K562 (cell line): ENCODE results near the gene TBX10. TPM values are rescaled to one million over a fixed set of nuclear protein-coding genes. Genes with fewer than 3 reads are reported as not detected.
"Not testable (repeated sequence)": the region's sequence is repeated elsewhere in the genome, so short reads cannot be mapped to it uniquely, and the experiment has no call there.

Source experiments
- ATAC-seq: fragments of 200-7000 bp; cut with Tn5 transposase; 3 replicates; pipeline ENCODE4 v1.9.1; 2020; ENCODE audit warnings: moderate library complexity
- BruUV-seq: library from RNA; stranded (reverse); fragments of 400-500 nt; replicated peaks from 2 replicates; lab custom pipeline; 2021; lab: Mats Ljungman, UMichigan
- CTCF ChIA-PET: fragments of 300-600 bp; formaldehyde crosslinking; extraction: SDS; loops from one replicate; lab custom pipeline; 2021; ENCODE audit warnings: low intra/inter-chr PET ratio; lab: Yijun Ruan, JAX
- POLR2A ChIA-PET: fragments of 300-600, 350-650 bp; sonication (Branson Sonifier 250); formaldehyde crosslinking; extraction: SDS; loops from one replicate; lab custom pipeline; 2021; ENCODE audit warnings: antibody characterized with exemption, inconsistent platforms; lab: Yijun Ruan, JAX
- DNase-seq, 4 experiments: peaks; one replicate each; pipeline versions ENCODE4 v3.0.0 to v3.0.0-alpha.2; 2011 to 2018; ENCODE audit warnings: low spot score in 3 of 4, mixed read lengths in 3 of 4; ENCODE audit errors: extremely low read depth in 1 of 4
- FAIRE-seq: peaks from 2 replicates; lab custom pipeline; 2011; peaks lifted over from hg19 to GRCh38; lab: Jason Lieb, UNC
- H2AFZ ChIP-seq: 2 replicates; pipeline ENCODE4 v1.6.0; 2011; ENCODE audit warnings: low read depth, low read length, control low read depth, inconsistent platforms
- H3K27ac ChIP-seq: fragments of 200-600 bp; 3 replicates; pipeline ENCODE4 v1.8.0; 2011; ENCODE audit warnings: low read depth, mild to moderate bottlenecking, control low read depth, inconsistent platforms, low read length, moderate library complexity, mixed read lengths; ENCODE audit errors: extremely low read depth
- H3K27me3 ChIP-seq, 2 experiments: fragments of 300-600 bp in 1 of 2; 2 replicates in 1 of 2; 3 replicates in 1 of 2; pipeline versions ENCODE4 v1.6.0 to v1.8.0; 2011; ENCODE audit warnings: inconsistent platforms in 2 of 2, low read length in 2 of 2, mild to moderate bottlenecking in 1 of 2, mixed read lengths in 1 of 2, moderate library complexity in 1 of 2; ENCODE audit not compliant: control insufficient read depth in 2 of 2, insufficient read depth in 2 of 2
- H3K36me3 ChIP-seq: fragments of 300-600 bp; 3 replicates; pipeline ENCODE4 v1.8.0; 2011; ENCODE audit warnings: mild to moderate bottlenecking, low read length, inconsistent platforms; ENCODE audit not compliant: control insufficient read depth, insufficient read depth
- H3K4me1 ChIP-seq, 2 experiments: fragments of 200-600 bp in 1 of 2; replicated peaks in 1 of 2; 2 replicates in 1 of 2; 3 replicates in 1 of 2; pipeline versions ENCODE4 v1.5.1 to v1.8.0; 2011; ENCODE audit warnings: inconsistent platforms in 2 of 2, low read length in 2 of 2, mild to moderate bottlenecking in 1 of 2, mixed read lengths in 1 of 2, moderate library complexity in 1 of 2; ENCODE audit not compliant: control insufficient read depth in 2 of 2, insufficient read depth in 2 of 2
- H3K4me2 ChIP-seq: 2 replicates; pipeline ENCODE4 v1.6.1; 2011; ENCODE audit warnings: low read length, control low read depth, inconsistent platforms, mixed read lengths; ENCODE audit not compliant: insufficient read depth
- H3K4me3 ChIP-seq: fragments of 200-600 bp; sonication (generic), shearing (Covaris generic); 2 replicates; pipeline ENCODE4 v1.5.1; 2016; ENCODE audit warnings: control low read depth, inconsistent platforms
- H3K79me2 ChIP-seq: fragments of 200-600 bp; 3 replicates; pipeline ENCODE4 v1.8.0; 2011; ENCODE audit warnings: low read length, inconsistent platforms; ENCODE audit not compliant: control insufficient read depth, insufficient read depth
- H3K9ac ChIP-seq, 2 experiments: 2 replicates each; pipeline versions ENCODE4 v1.6.0 to v1.6.1; 2011; ENCODE audit warnings: low read depth in 2 of 2, low read length in 2 of 2, control low read depth in 1 of 2, inconsistent platforms in 1 of 2, mild to moderate bottlenecking in 1 of 2, mixed read lengths in 1 of 2; ENCODE audit not compliant: insufficient read depth in 1 of 2
- H3K9me1 ChIP-seq: one replicate; pipeline ENCODE4 v1.6.0; 2011; ENCODE audit warnings: inconsistent platforms, mild to moderate bottlenecking, low read length, moderate library complexity; ENCODE audit not compliant: control insufficient read depth, insufficient read depth
- H3K9me3 ChIP-seq: replicated peaks from 2 replicates; pipeline ENCODE4 v1.5.1; 2011; ENCODE audit warnings: low read depth, low read length, inconsistent platforms; ENCODE audit not compliant: control insufficient read depth, insufficient read depth
- H4K20me1 ChIP-seq: replicated peaks from 2 replicates; pipeline ENCODE4 v1.6.1; 2011; ENCODE audit warnings: low read length, inconsistent platforms, mixed read lengths; ENCODE audit not compliant: control insufficient read depth, insufficient read depth
- ARID4B ChIP-seq: sonication (generic); formaldehyde crosslinking; IDR thresholded peaks from 2 replicates; pipeline ENCODE4 v1.8.0; 2022; ENCODE audit warnings: mild to moderate bottlenecking, missing genetic modification reagents
- ASH1L ChIP-seq: fragments of 450-650 bp; IDR thresholded peaks from 2 replicates; pipeline ENCODE4 v1.6.1; 2018; ENCODE audit warnings: borderline replicate concordance, mild to moderate bottlenecking, low read depth; ENCODE audit not compliant: partially characterized antibody
- CC2D1A ChIP-seq: fragments of 450-650 bp; IDR thresholded peaks from 2 replicates; pipeline ENCODE4 v1.6.1; 2017; ENCODE audit warnings: mild to moderate bottlenecking
- FOXK1 ChIP-seq: sonication (generic); formaldehyde crosslinking; IDR thresholded peaks from 2 replicates; pipeline ENCODE4 v1.8.0; 2022; ENCODE audit warnings: missing genetic modification reagents, mild to moderate bottlenecking, borderline replicate concordance
- FOXP1 ChIP-seq: sonication (generic); formaldehyde crosslinking; IDR thresholded peaks from 2 replicates; pipeline ENCODE4 v1.8.0; 2022; ENCODE audit warnings: mild to moderate bottlenecking, missing genetic modification reagents
- KDM5B ChIP-seq: fragments of 200-600 bp; sonication (generic); IDR thresholded peaks from 2 replicates; pipeline ENCODE4 v1.6.1; 2012; ENCODE audit warnings: low read depth, mild to moderate bottlenecking, moderate library complexity, low read length, control low read depth, inconsistent platforms; ENCODE audit not compliant: insufficient replicate concordance
- NCOR1 ChIP-seq: fragments of 450-650 bp; IDR thresholded peaks from 2 replicates; pipeline ENCODE4 v1.6.1; 2016; ENCODE audit warnings: mild to moderate bottlenecking, moderate library complexity
- NFYB ChIP-seq: IDR thresholded peaks from 2 replicates; pipeline ENCODE4 v1.6.1; 2011; ENCODE audit warnings: mild to moderate bottlenecking, moderate library complexity; ENCODE audit not compliant: insufficient read length; ENCODE audit errors: extremely low read depth
- POLR2A ChIP-seq: fragments of 450-650 bp; conservative IDR thresholded peaks from 2 replicates; pipeline ENCODE4 v1.6.1; 2016
- POLR2H ChIP-seq: IDR thresholded peaks from 2 replicates; pipeline ENCODE4 v1.6.1; 2016; ENCODE audit warnings: missing genetic modification characterization, low read depth, mild to moderate bottlenecking, control low read depth, missing compliant biosample characterization, moderate library complexity
- SAP30 ChIP-seq: fragments of 200-600 bp; sonication (generic); IDR thresholded peaks from 2 replicates; pipeline ENCODE4 v1.6.1; 2012; ENCODE audit warnings: borderline replicate concordance, low read depth, mild to moderate bottlenecking, moderate library complexity, low read length, control low read depth, inconsistent platforms; ENCODE audit not compliant: insufficient read depth, poor library complexity, severe bottlenecking
- SP1 ChIP-seq: sonication (generic); formaldehyde crosslinking; IDR thresholded peaks from 2 replicates; pipeline ENCODE4 v1.8.1; 2022; ENCODE audit warnings: mild to moderate bottlenecking, missing genetic modification reagents
- SUPT5H ChIP-seq: fragments of 450-650 bp; IDR thresholded peaks from 2 replicates; pipeline ENCODE4 v1.6.1; 2016
- ZNF445 ChIP-seq: fragments of 250-450 bp; sonication (Bioruptor Pico); IDR thresholded peaks from 2 replicates; pipeline ENCODE4 v1.4.0; 2020; ENCODE audit warnings: low read depth, mild to moderate bottlenecking, moderate library complexity
- ZNF511 ChIP-seq: sonication (generic); formaldehyde crosslinking; IDR thresholded peaks from 2 replicates; pipeline ENCODE4 v1.8.0; 2022; ENCODE audit warnings: mild to moderate bottlenecking, missing genetic modification reagents
- WGBS: fragments of 100-300 bp; shearing (Covaris generic); methylation state at CpG from one replicate; pipeline ENCODE4 v1.1.6; 2016; ENCODE audit warnings: low coverage, mixed read lengths; ENCODE audit not compliant: insufficient coverage; ENCODE audit errors: missing lambda C conversion rate; 5-methylcytosine and 5-hydroxymethylcytosine counted together
- in situ Hi-C: fragments of 300-500 bp; cut with MboI; formaldehyde crosslinking; loops from 4 replicates; pipeline ENCODE4 v1.15.0; 2018; ENCODE audit warnings: inconsistent platforms, mixed read lengths
- intact Hi-C: fragments of 100-400 bp; cut with micrococcal nuclease; formaldehyde crosslinking; loops from 2 replicates; pipeline ENCODE4 v1.14.2; 2022
- polyA plus RNA-seq, 8 experiments: library from polyadenylated mRNA; depleted of rRNA in 4 of 8; stranded (reverse) in 5 of 8; unstranded in 3 of 8; fragments of >200 nt; fragmentation: Nextera tagmentation in 2 of 8; fragmentation: Illumina TruSeq in 1 of 8; extraction: Ambion mirVana in 2 of 8; extraction: Trizol in 1 of 8; gene quantifications; 2 replicates each; pipeline versions ENCODE4 v1.2.1 to v1.2.3, GENCODE V29; 2011 to 2014; ENCODE audit warnings: inconsistent platforms in 1 of 8, missing spikeins in 1 of 8
- total RNA-seq, 7 experiments: library from RNA; depleted of rRNA in 6 of 7; stranded (reverse); fragments of >200 nt in 6 of 7; fragmentation: Illumina TruSeq in 2 of 7; extraction: Trizol in 2 of 7; gene quantifications; 2 replicates each; pipeline versions ENCODE4 v1.2.1 to v1.2.3, GENCODE V29; 2011 to 2021; ENCODE audit warnings: low replicate concordance in 1 of 7

Gene TBX10
- total and polyA plus RNA-seq, 9 of the 15 experiments (the other 6 are each of a cell fraction or from before 2014, with no cell fraction given), result not detected

- H3K4me1 ChIP-seq, result peaks cover 3 to 21% of the 10 kb centered on the region in 2 experiments; a peak in 3 of 5 replicates
- peak overlapping the region; percentile 40 to 57; a peak in 3 of 4 replicates for H3K9ac ChIP-seq
- TSS peak; percentile 75 for BruUV-seq
- POLR2A ChIA-PET, result interaction anchor here (0.6 to 2.4 kb wide), 7 partner anchors 9 to 243 kb away, joined by 3 to 16 read pairs (median 3); partner anchors contain the start of genes GSTP1 and NUDT8
- H3K27ac ChIP-seq, result peak overlapping the region; percentile 62
- H3K36me3 ChIP-seq, H3K27me3 ChIP-seq, H3K9me1 ChIP-seq, H3K9me3 ChIP-seq, H2AFZ ChIP-seq, H4K20me1 ChIP-seq, in situ Hi-C loops, intact Hi-C loops, CTCF ChIA-PET: not testable (repeated sequence)
- H3K79me2 ChIP-seq, result peaks cover 19% of the 10 kb centered on the region
- H3K4me3 ChIP-seq, result peak overlapping the region; percentile 48
- peak overlapping the region; percentile 79 for H3K4me2 ChIP-seq
- ATAC-seq (peak; percentile 61), DNase-seq (peak in 1 of 4 experiments; percentile 55), FAIRE-seq (peak; percentile 19)
- 55% methylated on average over 30 of the region's 33 CpGs for WGBS
- TF ChIP-seq ZNF511 (CRISPR knock-in tag), result 0 out of 2 replicates have a peak, but pooled peaks have one; percentile 9
- peak; percentile 68; the same call in 1 of the 2 replicates for TF ChIP-seq POLR2H (tag)
- TF ChIP-seq CC2D1A, result 0 out of 2 replicates have a peak, but pooled peaks have one; percentile 22
- peak; percentile 79 for TF ChIP-seq KDM5B
- TF ChIP-seq SP1 (CRISPR knock-in tag), result peak; percentile 81
- peak; percentile 60 for TF ChIP-seq ARID4B (CRISPR knock-in tag)
- peak; percentile 25 for TF ChIP-seq SAP30
- TF ChIP-seq ASH1L, result peak; percentile 60
- TF ChIP-seq POLR2A, result peak; percentile 92
- TF ChIP-seq FOXP1, result peak; percentile 40; the same call in 1 of the 2 replicates
- TF ChIP-seq NCOR1, result 0 out of 2 replicates have a peak, but pooled peaks have one; percentile 28
- TF ChIP-seq ZNF445, result peak; percentile 83; the same call in 1 of the 2 replicates
- peak; percentile 83 for TF ChIP-seq SUPT5H
- TF ChIP-seq NFYB, result peak; percentile 7
- 0 out of 2 replicates have a peak, but pooled peaks have one; percentile 24 for TF ChIP-seq FOXK1 (CRISPR knock-in tag)
Measured at GRCh38 chr11:67619683-67620618, 19.6 kb downstream of the TBX10 start.
